Activated CD8-positive, alpha-beta memory T cell treated with anti-CD3 and anti-CD28 coated beads for 36 hours (primary cell): Measurements from ENCODE around the gene TTC16. TPM values are rescaled to one million over a fixed set of nuclear protein-coding genes. Genes with fewer than 3 reads are reported as not detected.

Experiments used
- CTCF ChIA-PET: fragments of 350-600 bp; sonication (Branson Sonifier 250); formaldehyde crosslinking; loops from one replicate; lab custom pipeline; 2021; ENCODE audit warnings: antibody characterized with exemption; lab: Charles Lee
- POLR2A ChIA-PET: fragments of 350-600 bp; sonication (Branson Sonifier 250); formaldehyde crosslinking; loops from one replicate; lab custom pipeline; 2021; ENCODE audit warnings: antibody characterized with exemption; lab: Charles Lee
- total RNA-seq, 2 experiments: library from RNA; stranded (reverse); gene quantifications; one replicate each; pipeline ENCODE4 v1.2.3, GENCODE V29; 2021

Gene TTC16
- total RNA-seq, 2 experiments from 2014 or later: 1.3 to 1.4 TPM

DNA sequence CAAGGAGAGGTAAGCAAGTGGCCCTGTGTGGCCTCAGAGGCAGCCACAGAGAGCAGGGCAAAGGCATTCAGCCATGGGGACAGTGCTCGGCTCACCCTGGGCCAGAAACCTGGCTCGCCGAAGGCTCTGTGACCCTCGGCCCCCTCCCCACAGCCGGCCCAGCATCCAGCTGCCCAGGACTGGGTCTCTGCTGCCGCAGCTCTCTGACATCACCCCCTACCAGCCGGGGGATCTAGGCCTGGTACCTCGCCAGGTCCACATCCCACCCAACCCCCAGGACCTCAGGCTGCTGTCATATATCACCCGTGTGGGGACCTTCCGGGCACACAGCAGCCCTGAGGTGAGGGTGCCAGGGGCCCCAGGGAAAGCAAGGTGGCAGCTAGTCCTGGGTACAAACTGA lies 3.0 kb upstream of the TTC16 start:
- CTCF ChIA-PET: interaction anchor here (1.0 to 3.7 kb wide), 2 partner anchors 22 to 23 kb away, joined by 3 to 26 read pairs; partner anchors contain the start of gene TOR2A

DNA sequence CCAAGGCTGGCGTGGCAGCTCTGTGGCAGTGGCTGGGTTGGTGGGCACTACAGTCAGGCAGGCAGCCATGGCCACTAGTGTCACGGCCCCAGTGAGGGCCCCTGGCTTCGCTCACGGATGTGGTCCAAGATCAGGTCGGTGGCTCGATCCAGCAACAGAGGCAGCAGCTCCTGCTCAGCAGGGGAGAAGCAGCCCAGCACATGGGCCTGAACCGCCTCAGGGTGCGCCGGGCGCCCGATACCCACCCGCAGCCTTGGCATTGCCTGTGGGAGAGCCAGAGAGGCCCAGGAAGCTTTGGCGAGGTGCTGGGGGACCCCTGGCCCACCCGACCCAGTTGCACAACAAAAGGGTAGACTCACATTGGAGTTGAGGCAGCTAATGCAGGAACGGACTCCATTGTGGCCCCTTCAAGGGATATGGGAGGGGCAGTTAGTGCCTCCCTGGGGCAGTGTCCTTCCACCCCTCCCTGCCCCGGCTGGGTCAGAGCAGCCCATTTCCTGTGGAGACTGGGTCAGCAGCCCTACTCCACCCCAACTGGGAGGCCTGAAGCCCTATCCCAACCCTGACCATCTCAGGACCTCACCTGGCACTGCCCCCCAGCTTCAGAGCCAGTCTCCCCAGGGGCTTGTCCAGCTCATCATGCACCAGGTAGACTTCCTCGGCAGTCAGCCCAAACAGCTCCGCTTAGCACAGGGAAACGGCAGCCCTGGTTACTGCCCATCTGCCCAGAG lies 1.7 kb upstream of the TTC16 start:
- ChIA-PET CTCF (interaction anchor here (1.0 to 3.7 kb wide), 2 partner anchors 21 to 24 kb away, joined by 3 to 26 read pairs; partner anchors contain the start of gene TOR2A), POLR2A (interaction anchor here (0.5 to 1.3 kb wide), 4 partner anchors 21 to 148 kb away, joined by 3 to 12 read pairs (median 3); no protein-coding TSS in a partner anchor)

More for the DNA sequence above, 3.0 kb upstream of the TTC16 start:
- POLR2A ChIA-PET: no interaction called here

DNA sequence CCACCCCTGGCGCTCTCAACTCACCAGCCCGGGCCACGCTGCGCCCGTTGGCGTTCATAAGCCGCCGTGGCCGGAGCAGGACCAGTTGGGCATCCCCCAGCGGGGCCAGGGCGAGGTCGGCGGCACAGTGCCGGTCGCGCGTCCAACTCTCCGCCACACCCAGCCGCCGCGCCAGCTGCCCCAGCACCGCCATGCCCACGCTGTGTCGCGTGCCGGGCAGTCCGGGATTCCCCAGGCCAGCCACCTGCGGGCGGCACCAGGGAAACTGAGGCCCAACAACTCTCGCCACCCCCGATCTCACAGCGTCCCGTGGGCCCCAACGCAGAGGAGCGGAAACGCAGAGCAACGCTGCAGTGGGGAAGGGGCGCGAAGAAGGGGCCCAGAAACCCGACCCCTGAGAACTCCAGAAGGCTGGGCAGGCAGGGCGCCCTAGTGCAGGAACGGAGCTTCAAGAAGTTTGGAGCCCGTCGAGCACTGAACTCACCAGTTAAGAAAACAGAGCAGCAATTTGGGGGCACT lies 869 bp upstream of the TTC16 start:
- POLR2A ChIA-PET: interaction anchor here (0.6 to 1.8 kb wide), 6 partner anchors 9 to 147 kb away, joined by 3 to 6 read pairs (median 4); partner anchors contain the start of genes CDK9 and CFAP157
- CTCF ChIA-PET: interaction anchor here (0.6 to 3.7 kb wide), 3 partner anchors 20 to 166 kb away, joined by 3 to 26 read pairs (median 5); partner anchors contain the start of gene TOR2A

DNA sequence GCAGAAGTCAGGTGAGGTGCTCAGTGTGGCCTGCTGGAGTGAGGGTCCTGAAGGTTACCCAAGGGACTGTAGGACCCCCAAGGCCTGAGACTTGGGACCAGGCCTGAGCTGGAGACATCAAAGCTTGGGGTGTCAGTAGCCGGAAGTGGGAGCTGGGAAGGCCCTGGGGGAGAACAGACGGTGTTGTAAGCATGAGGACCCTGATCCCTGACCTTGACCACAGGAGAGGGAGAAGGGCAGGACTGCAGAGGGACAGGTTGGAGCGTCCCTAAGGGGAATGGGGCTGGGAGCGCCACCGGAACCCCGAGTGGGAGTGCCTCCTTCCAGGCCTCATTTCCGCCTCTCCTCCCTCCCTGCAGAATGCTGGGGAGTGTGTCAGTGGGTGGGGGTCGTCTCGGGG lies 533 bp downstream of the TTC16 start:
- POLR2A ChIA-PET: interaction anchor here (1.0 to 1.8 kb wide), 3 partner anchors 10 to 63 kb away, joined by 3 to 6 read pairs (median 4); partner anchors contain the start of genes CFAP157 and TOR2A
- CTCF ChIA-PET: interaction anchor here (1.1 to 3.7 kb wide), 6 partner anchors 18 to 213 kb away, joined by 4 to 26 read pairs (median 4); partner anchors contain the start of genes CDK9 and TOR2A

DNA sequence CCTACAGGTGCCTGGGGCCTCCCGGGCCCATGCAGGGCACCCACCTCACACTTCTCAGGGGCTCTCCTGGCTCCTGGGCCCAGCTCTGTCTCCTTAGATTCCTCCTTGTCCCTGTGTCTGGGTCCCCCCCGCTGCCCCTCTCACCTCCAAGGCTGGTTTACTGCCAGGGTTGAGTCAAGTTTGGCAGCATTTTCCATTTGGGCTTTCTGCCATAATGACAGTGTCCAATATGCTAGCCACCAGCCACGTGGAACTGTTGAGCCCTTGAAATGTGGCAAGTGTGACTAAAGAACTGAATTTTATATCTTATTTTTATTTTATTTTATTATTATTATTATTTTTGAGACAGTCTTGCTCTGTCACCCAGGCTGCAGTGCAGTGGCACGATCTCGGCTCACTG lies 1.9 kb downstream of the TTC16 start:
- ChIA-PET CTCF (interaction anchor here (1.1 kb wide), 1 partner anchor 17 kb away, joined by 4 read pairs; the partner anchor contains the start of gene TOR2A), POLR2A (no interaction called here)

DNA sequence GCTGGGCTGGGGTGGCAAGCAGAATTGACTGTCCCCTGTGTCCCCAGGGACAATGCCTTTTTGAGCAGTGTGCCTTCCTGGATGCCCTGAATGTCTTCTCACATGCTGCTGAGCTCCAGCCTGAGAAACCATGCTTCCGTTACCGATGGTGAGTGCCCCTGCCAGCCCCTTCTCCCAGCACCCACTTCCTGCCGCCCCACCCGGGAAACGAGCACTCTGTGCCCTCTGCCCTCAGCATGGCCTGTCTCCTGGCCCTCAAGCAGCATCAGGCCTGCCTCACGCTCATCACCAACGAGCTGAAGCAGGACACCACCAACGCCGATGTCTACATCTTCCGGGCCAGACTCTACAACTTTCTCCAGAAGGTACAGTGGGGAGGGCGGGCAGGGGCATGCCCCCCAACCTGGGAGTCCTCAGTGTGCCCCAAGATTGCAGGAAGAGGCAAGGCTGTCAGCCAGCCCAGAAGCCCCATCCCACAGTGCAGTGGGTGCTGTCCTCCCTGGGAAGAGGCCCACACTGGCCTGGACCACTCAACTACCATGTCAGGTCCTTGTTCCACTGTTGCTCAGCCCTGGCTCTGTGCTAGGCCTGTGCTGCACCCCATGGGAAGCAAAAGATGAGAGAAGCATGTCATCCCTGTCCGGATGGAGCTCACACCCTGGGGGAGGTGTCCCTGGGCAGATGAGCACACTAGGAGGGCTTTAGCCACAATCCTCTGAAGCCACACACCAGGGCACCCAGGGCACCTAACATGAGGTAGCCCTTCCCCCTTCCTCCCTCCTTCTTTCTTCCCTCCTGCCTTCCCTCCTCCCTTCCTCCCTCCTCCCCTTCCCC lies 4.4 kb downstream of the TTC16 start:
- ChIA-PET POLR2A (interaction anchor here (0.6 to 1.5 kb wide), 2 partner anchors 15 to 279 kb away, joined by 4 to 6 read pairs; partner anchors contain the start of gene TOR2A), CTCF (interaction anchor here (0.9 to 1.7 kb wide), 3 partner anchors 12 to 65 kb away, joined by 3 to 6 read pairs (median 5); partner anchors contain the start of genes CDK9 and TOR2A)

DNA sequence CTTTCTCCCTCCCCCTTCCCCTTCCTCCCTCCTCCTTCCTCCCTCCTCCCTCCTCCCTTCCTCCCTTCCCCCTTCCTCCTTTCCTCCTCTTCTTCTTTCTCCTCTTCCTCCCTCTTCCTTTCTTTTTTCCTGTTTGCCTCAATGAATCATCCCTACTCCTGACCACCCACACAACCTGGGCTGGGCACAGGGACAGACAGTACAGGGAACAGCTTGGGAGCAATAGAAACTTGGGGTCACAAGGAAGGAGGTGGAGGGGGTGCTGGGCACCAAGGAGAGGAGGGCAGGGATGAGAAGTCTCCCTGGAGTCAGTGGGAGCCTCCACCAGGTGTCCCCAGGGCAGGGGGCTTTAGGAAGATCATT lies 5.0 kb downstream of the TTC16 start:
- ChIA-PET CTCF (no interaction called here), POLR2A (interaction anchor here (1.5 kb wide), 1 partner anchor 14 kb away, joined by 6 read pairs; the partner anchor contains the start of gene TOR2A)

DNA sequence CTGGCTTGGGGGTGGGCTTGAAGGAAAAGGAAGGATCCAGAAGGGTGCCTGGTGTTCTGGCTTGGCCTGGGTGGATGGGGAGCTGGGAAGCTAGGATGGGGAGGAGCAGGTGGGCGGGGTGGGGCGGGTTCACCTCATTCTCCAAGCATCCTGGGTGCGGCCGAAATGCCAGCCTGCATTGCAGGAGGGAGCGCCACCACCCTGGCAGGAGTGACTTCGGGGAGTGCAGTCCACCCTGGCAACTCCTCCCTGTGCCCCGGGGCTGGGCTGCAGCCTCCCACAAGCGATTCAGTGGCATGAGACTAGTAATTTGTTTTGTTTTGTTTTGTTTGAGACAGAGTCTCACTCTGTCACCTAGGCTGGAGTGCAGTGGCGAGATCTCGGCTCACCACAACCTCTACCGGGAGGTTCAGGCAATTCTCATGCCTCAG lies 5.5 kb downstream of the TTC16 start:
- POLR2A ChIA-PET: interaction anchor here (0.6 kb wide), 1 partner anchor 169 kb away, joined by 4 read pairs; no protein-coding TSS in a partner anchor
- CTCF ChIA-PET: interaction anchor here (0.6 kb wide), 1 partner anchor 325 kb away, joined by 3 read pairs; no protein-coding TSS in a partner anchor

DNA sequence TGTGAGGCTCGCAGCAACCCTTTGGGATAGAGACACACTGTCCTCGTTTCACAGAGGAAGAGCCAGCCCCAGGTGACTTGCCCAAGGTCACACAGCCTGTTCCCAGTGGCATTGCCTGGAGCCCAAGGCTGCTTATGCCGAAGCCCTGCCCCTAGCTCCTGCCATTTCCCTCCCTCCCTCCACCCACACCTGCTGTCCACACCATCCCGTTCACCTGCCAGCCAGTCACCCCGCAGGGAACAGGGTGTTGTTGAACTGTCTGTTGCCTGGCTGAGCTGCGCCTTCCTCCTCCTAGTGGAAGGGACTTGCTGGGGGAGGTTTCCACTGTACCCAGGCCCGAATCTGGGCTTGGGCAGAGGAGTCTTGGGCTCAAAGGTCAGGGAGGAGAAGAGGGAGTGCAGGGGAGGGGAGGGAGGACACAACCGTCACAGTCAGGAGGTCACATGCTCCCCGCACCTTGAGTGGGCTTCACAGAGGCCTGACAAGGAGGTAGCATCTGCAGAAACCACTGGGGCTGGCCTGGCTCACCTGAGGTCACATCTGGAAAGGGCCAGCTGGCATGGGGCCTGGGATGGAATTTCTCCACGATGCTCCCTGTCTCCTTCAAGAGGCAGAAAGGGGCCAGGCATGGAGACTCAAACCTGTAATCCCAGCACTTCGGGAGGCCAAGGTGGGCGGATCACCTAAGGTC lies 6.3 kb downstream of the TTC16 start:
- CTCF ChIA-PET: interaction anchor here (0.9 kb wide), 1 partner anchor 13 kb away, joined by 3 read pairs; the partner anchor contains the start of gene TOR2A
- POLR2A ChIA-PET: no interaction called here

DNA sequence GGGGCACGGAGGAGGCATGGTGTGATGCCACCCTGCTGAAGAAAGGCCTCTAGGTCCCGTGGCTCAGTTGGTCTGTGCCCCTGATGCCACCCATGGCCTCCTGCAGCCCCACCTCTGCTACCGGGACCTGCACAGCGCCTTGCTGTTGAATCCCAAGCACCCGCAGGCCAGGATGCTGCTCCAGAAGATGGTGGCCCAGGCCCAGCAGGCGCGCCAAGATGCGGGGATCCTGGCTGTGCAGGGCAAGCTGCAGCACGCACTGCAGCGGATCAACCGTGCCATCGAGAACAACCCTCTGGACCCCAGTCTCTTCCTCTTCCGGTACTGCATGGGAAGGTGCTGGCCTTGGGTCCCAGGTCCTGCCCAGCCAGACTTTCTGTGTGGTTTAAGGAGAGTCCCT lies 7.1 kb downstream of the TTC16 start:
- ChIA-PET POLR2A (no interaction called here), CTCF (interaction anchor here (0.8 to 2.7 kb wide), 3 partner anchors 12 to 15 kb away, joined by 3 to 12 read pairs (median 4); partner anchors contain the start of gene TOR2A)

DNA sequence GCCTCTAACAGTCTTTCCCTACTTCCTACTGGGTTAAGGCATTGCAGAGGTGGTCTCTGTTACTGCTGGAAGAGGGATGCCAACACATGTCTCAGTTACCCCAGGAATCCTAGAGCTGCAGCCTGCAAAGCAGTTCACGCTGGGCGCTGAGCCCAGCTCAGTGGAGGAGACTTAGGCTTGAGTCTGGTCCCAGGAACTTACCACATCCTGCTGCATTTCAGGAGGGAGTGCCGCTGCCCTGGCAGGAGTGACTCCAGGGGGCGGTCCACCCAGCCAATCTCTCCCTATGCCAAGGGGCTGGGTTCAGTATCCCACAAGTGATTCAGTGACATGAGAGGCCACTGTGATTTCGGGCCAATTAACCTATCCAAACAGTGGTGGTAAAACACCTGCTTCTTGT lies 7.6 kb downstream of the TTC16 start:
- POLR2A ChIA-PET: no interaction called here
- CTCF ChIA-PET: interaction anchor here (0.8 to 2.7 kb wide), 2 partner anchors 12 to 16 kb away, joined by 4 to 12 read pairs; partner anchors contain the start of gene TOR2A

DNA sequence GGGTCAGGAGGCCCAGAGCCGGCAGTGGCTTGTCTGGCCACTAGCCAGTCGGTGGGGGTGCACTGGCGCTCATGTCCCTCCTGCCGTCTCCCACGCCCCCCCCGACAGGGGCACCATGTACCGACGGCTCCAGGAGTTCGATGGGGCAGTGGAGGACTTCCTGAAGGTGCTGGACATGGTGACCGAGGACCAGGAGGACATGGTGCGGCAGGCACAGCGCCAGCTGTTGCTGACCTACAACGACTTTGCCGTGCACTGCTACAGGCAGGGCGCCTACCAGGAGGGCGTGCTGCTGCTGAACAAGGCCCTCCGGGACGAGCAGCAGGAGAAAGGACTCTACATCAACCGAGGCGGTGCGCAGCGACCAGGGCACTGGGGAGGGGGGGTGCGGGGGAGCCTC lies 8.1 kb downstream of the TTC16 start:
- ChIA-PET POLR2A (no interaction called here), CTCF (interaction anchor here (2.7 kb wide), 1 partner anchor 11 kb away, joined by 12 read pairs; the partner anchor contains the start of gene TOR2A)

DNA sequence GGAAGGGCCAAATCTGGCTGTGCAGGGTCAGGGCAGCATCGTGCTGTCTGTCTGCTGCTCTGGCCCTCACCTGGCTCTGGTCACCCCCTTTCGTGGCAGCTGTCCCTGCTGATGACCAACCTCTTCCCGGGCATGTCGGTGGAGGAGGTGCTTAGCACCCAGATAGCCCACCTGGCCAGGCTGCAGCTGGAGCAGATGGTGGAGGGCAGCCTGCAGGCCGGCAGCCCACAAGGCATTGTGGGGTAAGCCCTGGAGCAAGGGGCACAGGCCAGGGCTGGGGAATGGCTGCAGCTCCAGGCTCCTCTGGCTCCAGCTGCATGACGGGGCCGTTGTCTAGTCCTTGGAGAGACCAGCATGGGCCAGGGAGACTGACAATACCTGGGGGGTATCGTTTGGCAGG lies 11.0 kb downstream of the TTC16 start:
- CTCF ChIA-PET: no interaction called here

DNA sequence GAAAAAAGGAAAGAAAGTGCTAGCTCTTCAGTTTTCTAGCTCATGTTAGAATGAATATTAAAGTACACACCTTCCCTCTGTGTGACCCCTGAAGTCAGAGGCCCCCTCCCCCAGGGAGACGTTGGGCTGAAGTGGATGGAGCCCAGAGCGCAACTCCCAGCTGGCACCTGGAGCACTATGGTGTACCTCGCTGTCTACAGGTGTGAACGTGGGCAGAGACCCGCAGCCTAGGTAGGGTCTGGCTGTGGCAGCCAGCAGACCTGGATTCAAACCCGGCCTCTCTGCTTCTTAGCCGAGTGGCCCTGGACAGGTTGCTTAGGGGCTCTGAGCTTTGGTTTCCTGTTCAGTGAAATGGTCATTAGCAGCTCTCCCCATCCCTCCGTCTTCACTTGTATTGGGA lies 12.9 kb downstream of the TTC16 start:
- CTCF ChIA-PET: interaction anchor here (1.3 kb wide), 1 partner anchor 120 kb away, joined by 3 read pairs; no protein-coding TSS in a partner anchor
- POLR2A ChIA-PET: interaction anchor here (0.5 kb wide), 1 partner anchor 50 kb away, joined by 3 read pairs; no protein-coding TSS in a partner anchor

More for the DNA sequence above, 11.0 kb downstream of the TTC16 start:
- POLR2A ChIA-PET: no interaction called here

DNA sequence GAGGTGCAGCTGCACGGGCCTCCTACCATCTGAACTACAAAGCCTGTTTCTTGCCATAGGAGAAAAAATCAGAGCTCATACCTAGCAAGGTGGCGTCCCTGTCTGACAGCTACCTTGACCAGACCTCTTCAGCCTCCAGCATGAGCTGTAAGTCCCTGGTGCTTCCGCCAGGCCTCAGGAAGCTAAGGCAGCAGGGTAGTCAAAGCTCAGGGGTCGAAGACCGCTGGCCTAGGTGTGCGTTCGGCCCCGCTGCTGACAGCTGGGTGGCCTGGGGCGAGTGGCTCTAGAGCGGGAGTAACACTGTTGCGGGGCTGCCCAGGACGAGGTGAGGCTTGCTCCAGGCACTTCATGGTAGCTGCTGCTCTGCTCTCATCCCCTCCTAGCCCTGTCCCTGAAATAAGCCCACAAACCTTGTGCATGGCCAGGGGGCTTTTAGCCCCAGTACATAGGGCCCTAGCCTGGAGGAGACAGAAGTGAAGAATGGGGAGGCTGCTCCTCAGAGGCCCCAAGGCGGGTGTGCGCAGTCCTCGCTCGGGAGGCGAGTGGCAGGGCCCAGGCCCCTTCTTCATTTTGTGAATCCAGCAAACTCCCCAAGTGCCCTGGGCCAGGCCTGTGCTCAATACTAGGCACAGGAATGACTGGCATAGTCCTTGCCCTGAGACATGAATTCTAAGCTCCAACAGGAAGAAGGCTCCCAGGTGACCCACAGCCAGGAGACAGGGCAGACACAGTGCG lies 13.8 kb downstream of the TTC16 start:
- ChIA-PET CTCF (interaction anchor here (0.6 to 1.3 kb wide), 4 partner anchors 94 to 465 kb away, joined by 3 to 4 read pairs (median 3); no protein-coding TSS in a partner anchor), POLR2A (interaction anchor here (0.5 kb wide), 1 partner anchor 49 kb away, joined by 3 read pairs; no protein-coding TSS in a partner anchor)

DNA sequence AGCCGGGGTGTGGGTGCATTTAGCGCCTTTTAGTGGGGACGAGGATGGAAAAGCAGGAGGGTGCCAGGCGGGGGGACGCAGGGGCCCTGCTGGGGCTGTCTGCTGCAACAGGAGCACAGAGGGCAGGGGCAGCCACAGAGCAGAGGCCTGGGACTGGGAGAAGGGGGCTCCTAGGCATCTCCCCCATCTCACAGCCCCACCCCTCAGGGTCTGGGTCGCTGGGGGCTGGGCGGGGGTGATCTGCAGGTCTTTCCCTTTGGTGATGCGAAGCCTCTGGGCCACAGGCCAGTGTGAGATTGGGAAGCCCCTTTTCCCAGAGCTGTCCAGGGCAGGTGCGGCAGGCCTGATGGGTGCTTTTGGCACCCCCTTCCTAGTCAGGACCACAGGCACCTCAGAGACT lies 14.4 kb downstream of the TTC16 start:
- POLR2A ChIA-PET: no interaction called here
- CTCF ChIA-PET: interaction anchor here (2.1 kb wide), 1 partner anchor 140 kb away, joined by 5 read pairs; no protein-coding TSS in a partner anchor
